ENCODE results near the gene SPAG7.

The SPAG7 gene

DNA sequence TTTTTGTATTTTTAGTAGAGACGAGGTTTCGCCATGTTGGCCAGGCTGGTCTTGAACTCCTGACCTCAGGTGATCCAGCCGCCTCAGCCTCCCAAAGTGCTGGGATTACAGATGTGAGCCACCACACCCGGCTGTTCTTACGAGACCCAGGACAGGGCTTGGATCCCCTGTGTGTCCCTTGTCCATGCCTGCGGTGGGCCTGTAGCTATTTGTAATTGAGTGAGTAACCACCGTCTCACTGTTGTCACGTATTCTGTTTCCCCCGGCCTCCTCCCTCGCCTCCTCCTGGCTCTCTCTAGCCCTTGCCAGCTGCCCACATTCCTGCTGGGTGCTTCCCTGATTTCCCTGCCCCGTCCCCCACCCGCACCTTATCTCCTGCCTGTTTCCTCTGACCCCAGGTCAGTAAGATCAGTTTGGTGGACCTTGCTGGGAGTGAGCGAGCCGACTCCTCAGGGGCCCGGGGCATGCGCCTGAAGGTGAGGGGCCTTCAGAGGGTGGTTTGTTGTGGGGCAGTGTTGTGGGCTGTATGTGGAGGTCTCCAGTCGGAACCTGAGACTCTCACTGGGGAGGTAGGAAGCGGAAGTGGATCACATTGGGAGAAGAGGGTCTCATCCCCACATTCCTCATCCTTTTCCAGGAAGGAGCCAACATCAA lies 35.7 kb upstream of the SPAG7 start:
- H3F3A ChIP-seq (ENCODE audit: control insufficient read depth, insufficient read depth) = no peaks in the 10 kb centered on the region
- no peak overlapping the region for H3K4me3 ChIP-seq (ENCODE audit: low read length)
- no peaks in the 10 kb centered on the region for H3K9me2 ChIP-seq (replicated peaks; ENCODE audit: control insufficient read depth, low read length)
- no peaks in the 10 kb centered on the region for H3K9me3 ChIP-seq (ENCODE audit: control insufficient read depth, insufficient read depth, low read length)
- peaks cover 49% of the 10 kb centered on the region for H3K36me3 ChIP-seq (ENCODE audit: control insufficient read depth, low read length)
- TF ChIP-seq EZH2phosphoT487 (IDR thresholded peaks at IDR 0.05; ENCODE audit: borderline replicate concordance, low read length) = no peak
- TF ChIP-seq, protein P1, sequence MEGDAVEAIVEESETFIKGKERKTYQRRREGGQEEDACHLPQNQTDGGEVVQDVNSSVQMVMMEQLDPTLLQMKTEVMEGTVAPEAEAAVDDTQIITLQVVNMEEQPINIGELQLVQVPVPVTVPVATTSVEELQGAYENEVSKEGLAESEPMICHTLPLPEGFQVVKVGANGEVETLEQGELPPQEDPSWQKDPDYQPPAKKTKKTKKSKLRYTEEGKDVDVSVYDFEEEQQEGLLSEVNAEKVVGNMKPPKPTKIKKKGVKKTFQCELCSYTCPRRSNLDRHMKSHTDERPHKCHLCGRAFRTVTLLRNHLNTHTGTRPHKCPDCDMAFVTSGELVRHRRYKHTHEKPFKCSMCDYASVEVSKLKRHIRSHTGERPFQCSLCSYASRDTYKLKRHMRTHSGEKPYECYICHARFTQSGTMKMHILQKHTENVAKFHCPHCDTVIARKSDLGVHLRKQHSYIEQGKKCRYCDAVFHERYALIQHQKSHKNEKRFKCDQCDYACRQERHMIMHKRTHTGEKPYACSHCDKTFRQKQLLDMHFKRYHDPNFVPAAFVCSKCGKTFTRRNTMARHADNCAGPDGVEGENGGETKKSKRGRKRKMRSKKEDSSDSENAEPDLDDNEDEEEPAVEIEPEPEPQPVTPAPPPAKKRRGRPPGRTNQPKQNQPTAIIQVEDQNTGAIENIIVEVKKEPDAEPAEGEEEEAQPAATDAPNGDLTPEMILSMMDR (IDR thresholded peaks at IDR 0.05; ENCODE audit: low read depth, low read length, poor library complexity, severe bottlenecking) = no peak
- peaks cover 7% of the 10 kb centered on the region for H3K79me2 ChIP-seq (ENCODE audit: control insufficient read depth, low read length)
- no peak overlapping the region for H3K27ac ChIP-seq (ENCODE audit: low read depth, low read length)
- no peaks in the 10 kb centered on the region for H3K27me3 ChIP-seq (ENCODE audit: control insufficient read depth, low read length)
- H4K20me1 ChIP-seq (ENCODE audit: control insufficient read depth, insufficient read depth, low read depth, low read length) = no peaks in the 10 kb centered on the region
- H3K4me2 ChIP-seq (ENCODE audit: low read length) = no peak overlapping the region
- H3K4me1 ChIP-seq (ENCODE audit: control insufficient read depth, low read length) = peaks cover 14% of the 10 kb centered on the region

DNA sequence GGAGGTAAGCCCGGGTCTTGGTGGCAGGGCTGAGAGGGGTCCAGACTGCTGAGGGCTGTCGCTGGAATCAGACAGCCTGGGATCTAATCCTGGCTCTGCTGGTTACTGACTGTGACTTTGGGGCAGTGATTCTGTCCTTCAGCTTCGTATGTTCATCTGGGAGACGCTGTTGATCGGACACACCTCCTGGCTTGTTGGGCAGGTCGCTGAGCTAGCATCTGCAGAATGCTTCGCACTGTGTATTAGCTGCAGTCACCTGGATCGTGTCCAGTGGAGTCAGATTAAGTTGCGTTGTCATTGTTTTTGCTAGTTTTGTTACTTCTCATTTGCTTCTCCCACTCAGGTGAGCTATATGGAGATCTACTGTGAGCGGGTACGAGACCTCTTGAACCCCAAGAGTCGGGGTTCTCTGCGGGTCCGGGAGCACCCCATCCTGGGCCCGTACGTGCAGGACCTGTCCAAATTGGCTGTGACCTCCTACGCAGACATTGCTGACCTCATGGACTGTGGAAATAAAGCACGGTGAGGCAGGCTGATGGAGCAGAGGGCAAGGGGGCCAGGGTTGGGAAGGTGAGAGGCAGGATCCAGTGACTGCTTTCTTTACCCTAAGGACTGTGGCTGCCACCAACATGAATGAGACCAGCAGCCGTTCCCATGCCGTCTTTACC lies 34.6 kb upstream of the SPAG7 start:
- H3K36me3 ChIP-seq (ENCODE audit: control insufficient read depth, low read length) = peaks cover 44% of the 10 kb centered on the region

DNA sequence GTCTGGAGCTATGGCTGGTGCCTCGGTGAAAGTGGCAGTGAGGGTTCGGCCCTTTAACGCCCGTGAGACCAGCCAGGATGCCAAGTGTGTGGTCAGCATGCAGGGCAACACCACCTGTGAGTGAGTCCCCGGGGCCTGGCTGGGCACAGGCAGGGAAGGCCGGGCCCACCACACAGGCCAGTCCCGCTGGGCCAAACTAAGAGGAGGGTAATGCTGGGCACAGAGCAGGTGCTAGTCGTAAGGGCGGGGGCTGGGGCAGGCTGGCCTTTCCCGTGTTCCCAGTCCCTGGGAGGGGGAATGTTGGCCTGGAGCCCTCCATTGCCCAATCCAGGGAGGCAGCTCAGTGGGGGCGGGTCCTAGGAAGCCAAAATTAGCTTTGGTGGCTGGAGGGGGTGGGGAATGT lies 32.6 kb upstream of the SPAG7 start:
- no peak overlapping the region for H3K4me2 ChIP-seq (ENCODE audit: low read length)
- H4K20me1 ChIP-seq (ENCODE audit: control insufficient read depth, insufficient read depth, low read depth, low read length) = no peaks in the 10 kb centered on the region
- H3K4me3 ChIP-seq (ENCODE audit: low read length) = no peak overlapping the region
- no peaks in the 10 kb centered on the region for H3F3A ChIP-seq (ENCODE audit: control insufficient read depth, insufficient read depth)
- H3K27me3 ChIP-seq (ENCODE audit: control insufficient read depth, low read length) = no peaks in the 10 kb centered on the region
- no peaks in the 10 kb centered on the region for H3K9me3 ChIP-seq (ENCODE audit: control insufficient read depth, insufficient read depth, low read length)
- peaks cover 12% of the 10 kb centered on the region for H3K79me2 ChIP-seq (ENCODE audit: control insufficient read depth, low read length)
- peaks cover 37% of the 10 kb centered on the region for H3K36me3 ChIP-seq (ENCODE audit: control insufficient read depth, low read length)
- no peaks in the 10 kb centered on the region for H3K9me2 ChIP-seq (replicated peaks; ENCODE audit: control insufficient read depth, low read length)
- TF ChIP-seq EZH2phosphoT487 (IDR thresholded peaks at IDR 0.05; ENCODE audit: borderline replicate concordance, low read length) = no peak
- TF ChIP-seq, protein P1 (IDR thresholded peaks at IDR 0.05; ENCODE audit: low read depth, low read length, poor library complexity, severe bottlenecking) = no peak
- no peak overlapping the region for H3K27ac ChIP-seq (ENCODE audit: low read depth, low read length)
- peaks cover 21% of the 10 kb centered on the region for H3K4me1 ChIP-seq (ENCODE audit: control insufficient read depth, low read length)

More for the DNA sequence above, 34.6 kb upstream of the SPAG7 start:
- Histone ChIP-seq H3K4me2 (ENCODE audit: low read length) (no peak overlapping the region), H3K4me3 (ENCODE audit: low read length) (no peak overlapping the region), H3K9me2 (replicated peaks; ENCODE audit: control insufficient read depth, low read length) (no peaks in the 10 kb centered on the region), H3K79me2 (ENCODE audit: control insufficient read depth, low read length) (peaks cover 12% of the 10 kb centered on the region), H3K4me1 (ENCODE audit: control insufficient read depth, low read length) (peaks cover 15% of the 10 kb centered on the region), H3F3A (ENCODE audit: control insufficient read depth, insufficient read depth) (no peaks in the 10 kb centered on the region), H3K27ac (ENCODE audit: low read depth, low read length) (no peak overlapping the region), H3K9me3 (ENCODE audit: control insufficient read depth, insufficient read depth, low read length) (no peaks in the 10 kb centered on the region), H3K27me3 (ENCODE audit: control insufficient read depth, low read length) (no peaks in the 10 kb centered on the region), H4K20me1 (ENCODE audit: control insufficient read depth, insufficient read depth, low read depth, low read length) (no peaks in the 10 kb centered on the region)
- TF ChIP-seq, protein P1 (IDR thresholded peaks at IDR 0.05; ENCODE audit: low read depth, low read length, poor library complexity, severe bottlenecking) = no peak
